Measurements from ENCODE around the gene EARS2.

Gene EARS2

DNA sequence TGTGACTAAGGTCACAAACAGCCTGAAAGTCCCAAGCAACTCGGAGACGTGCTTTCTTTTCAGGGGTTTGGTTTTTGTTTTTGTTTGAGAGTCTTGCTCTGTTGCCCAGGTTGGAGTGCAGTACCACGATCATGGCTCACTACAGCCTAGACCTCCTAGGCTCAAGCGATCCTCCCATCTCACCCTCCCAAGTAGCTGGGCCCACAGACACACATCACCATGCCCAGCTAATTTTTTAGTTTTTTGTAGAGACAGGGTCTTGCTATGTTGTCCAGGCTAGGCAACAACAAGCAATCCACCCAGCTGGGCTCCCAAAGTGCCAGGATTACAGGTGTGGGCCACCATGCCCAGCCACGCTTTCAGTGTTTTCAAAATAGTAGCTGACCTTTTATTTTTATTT is 27.1 kb downstream of the EARS2 start:
- H2AFZ ChIP-seq (ENCODE audit: low read depth, low read length) = no peak overlapping the region
- no peak overlapping the region for H3K9ac ChIP-seq (ENCODE audit: low read depth, low read length)
- no peak overlapping the region for H3K27ac ChIP-seq (ENCODE audit: low read length)
- no peak for DNase-seq
- no peaks in the 10 kb centered on the region for H3K9me3 ChIP-seq (ENCODE audit: insufficient read depth, low read length, severe bottlenecking)
- H3K4me1 ChIP-seq (ENCODE audit: insufficient read depth, low read length) = no peaks in the 10 kb centered on the region
- H3K36me3 ChIP-seq (ENCODE audit: insufficient read depth, low read length) = peaks cover 72% of the 10 kb centered on the region
- no peaks in the 10 kb centered on the region; the same call in 1 of the 2 replicates for H4K20me1 ChIP-seq (ENCODE audit: insufficient read depth, low read length)
- H3K4me2 ChIP-seq (ENCODE audit: insufficient read depth, low read length) = no peak overlapping the region
- no peak overlapping the region for H3K4me3 ChIP-seq (ENCODE audit: low read depth in 1 of 2, low read length in 2 of 2)
- no peaks in the 10 kb centered on the region for H3K79me2 ChIP-seq (ENCODE audit: insufficient read depth, low read length)
- TF ChIP-seq EZH2 (IDR thresholded peaks at IDR 0.05; ENCODE audit: borderline replicate concordance, low read depth, low read length, severe bottlenecking) = no peak
- no peak for TF ChIP-seq CTCF (IDR thresholded peaks at IDR 0.05; ENCODE audit: borderline replicate concordance, extremely low read depth, low read length, poor library complexity, severe bottlenecking)
- no peak for ATAC-seq (ENCODE audit: insufficient read depth, low read depth)
- H3K27me3 ChIP-seq (ENCODE audit: insufficient read depth, low read length, poor library complexity) = no peaks in the 10 kb centered on the region

GRCh38 chr16:23528644-23529310 is 28.4 kb downstream of the EARS2 start:
- no peaks in the 10 kb centered on the region for H3K4me1 ChIP-seq (ENCODE audit: insufficient read depth, low read length)
- DNase-seq = no peak
- H3K9ac ChIP-seq (ENCODE audit: low read depth, low read length) = no peak overlapping the region
- no peak overlapping the region for H3K27ac ChIP-seq (ENCODE audit: low read length)
- H2AFZ ChIP-seq (ENCODE audit: low read depth, low read length) = no peak overlapping the region
- no peaks in the 10 kb centered on the region for H3K27me3 ChIP-seq (ENCODE audit: insufficient read depth, low read length, poor library complexity)
- ATAC-seq (ENCODE audit: insufficient read depth, low read depth) = no peak
- TF ChIP-seq CTCF (IDR thresholded peaks at IDR 0.05; ENCODE audit: borderline replicate concordance, extremely low read depth, low read length, poor library complexity, severe bottlenecking) = no peak
- TF ChIP-seq EZH2 (IDR thresholded peaks at IDR 0.05; ENCODE audit: borderline replicate concordance, low read depth, low read length, severe bottlenecking) = no peak
- H3K4me3 ChIP-seq (ENCODE audit: low read depth in 1 of 2, low read length in 2 of 2) = no peak overlapping the region
- H3K36me3 ChIP-seq (ENCODE audit: insufficient read depth, low read length) = peaks cover 71% of the 10 kb centered on the region
- H3K79me2 ChIP-seq (ENCODE audit: insufficient read depth, low read length) = no peaks in the 10 kb centered on the region
- H3K9me3 ChIP-seq (ENCODE audit: insufficient read depth, low read length, severe bottlenecking) = no peaks in the 10 kb centered on the region
- no peaks in the 10 kb centered on the region; the same call in 1 of the 2 replicates for H4K20me1 ChIP-seq (ENCODE audit: insufficient read depth, low read length)
- H3K4me2 ChIP-seq (ENCODE audit: insufficient read depth, low read length) = no peak overlapping the region

- no peak overlapping the region for H2AFZ ChIP-seq (ENCODE audit: low read depth, low read length)
- peaks cover 72% of the 10 kb centered on the region for H3K36me3 ChIP-seq (ENCODE audit: insufficient read depth, low read length)
- H3K4me3 ChIP-seq (ENCODE audit: low read depth in 1 of 2, low read length in 2 of 2) = no peak overlapping the region
- H3K79me2 ChIP-seq (ENCODE audit: insufficient read depth, low read length) = no peaks in the 10 kb centered on the region
- H3K4me1 ChIP-seq (ENCODE audit: insufficient read depth, low read length) = no peaks in the 10 kb centered on the region
- DNase-seq (no peak), ATAC-seq (ENCODE audit: insufficient read depth, low read depth) (no peak)
- TF ChIP-seq EZH2 (IDR thresholded peaks at IDR 0.05; ENCODE audit: borderline replicate concordance, low read depth, low read length, severe bottlenecking) = no peak
- no peak for TF ChIP-seq CTCF (IDR thresholded peaks at IDR 0.05; ENCODE audit: borderline replicate concordance, extremely low read depth, low read length, poor library complexity, severe bottlenecking)
- H3K9me3 ChIP-seq (ENCODE audit: insufficient read depth, low read length, severe bottlenecking) = no peaks in the 10 kb centered on the region
- no peaks in the 10 kb centered on the region; the same call in 1 of the 2 replicates for H4K20me1 ChIP-seq (ENCODE audit: insufficient read depth, low read length)
- H3K9ac ChIP-seq (ENCODE audit: low read depth, low read length) = no peak overlapping the region
- H3K27me3 ChIP-seq (ENCODE audit: insufficient read depth, low read length, poor library complexity) = no peaks in the 10 kb centered on the region
- H3K4me2 ChIP-seq (ENCODE audit: insufficient read depth, low read length) = no peak overlapping the region
- H3K27ac ChIP-seq (ENCODE audit: low read length) = no peak overlapping the region
Measured at GRCh38 chr16:23527961-23528643, 29.0 kb downstream of the EARS2 start.

All from DND-41 (cell line).